Stromal cell of bone marrow (primary cell): ENCODE data around the gene PLEKHM3.
"Not testable (repeated sequence)": the region's sequence is repeated elsewhere in the genome, so short reads cannot be mapped to it uniquely, and the experiment has no call there.

ENCODE experiments used
- DNase-seq: peaks from one replicate; pipeline ENCODE4 v3.0.0-alpha.2; 2012; ENCODE audit warnings: low read depth

Gene PLEKHM3

GRCh38 chr2:207825045-207825954, 200.0 kb downstream of the PLEKHM3 start:
- no peak for DNase-seq

GRCh38 chr2:207823865-207824264, 201.5 kb downstream of the PLEKHM3 start:
- DNase-seq, result no peak

GRCh38 chr2:207819839-207820784, 205.2 kb downstream of the PLEKHM3 start:
- no peak for DNase-seq

- DNase-seq, result no peak
Measured at GRCh38 chr2:207819021-207819797, 206.1 kb downstream of the PLEKHM3 start.

GRCh38 chr2:207816546-207816945, 208.8 kb downstream of the PLEKHM3 start:
- DNase-seq, result no peak

GRCh38 chr2:207815254-207815653, 210.1 kb downstream of the PLEKHM3 start:
- DNase-seq, result no peak

- no peak for DNase-seq
Measured at GRCh38 chr2:207813942-207814341, 211.4 kb downstream of the PLEKHM3 start.

- no peak for DNase-seq
Measured at GRCh38 chr2:207813221-207813916, 212.0 kb downstream of the PLEKHM3 start.

GRCh38 chr2:207812726-207813080, 212.6 kb downstream of the PLEKHM3 start:
- no peak for DNase-seq

GRCh38 chr2:207812058-207812725, 213.1 kb downstream of the PLEKHM3 start:
- DNase-seq, result no peak

- not testable (repeated sequence) for DNase-seq
Measured at GRCh38 chr2:207811658-207812057, 213.7 kb downstream of the PLEKHM3 start.

GRCh38 chr2:207810200-207810788, 215.0 kb downstream of the PLEKHM3 start:
- no peak for DNase-seq

GRCh38 chr2:207808119-207808518, 217.2 kb downstream of the PLEKHM3 start:
- DNase-seq, result no peak

GRCh38 chr2:207807516-207807915, 217.8 kb downstream of the PLEKHM3 start:
- DNase-seq, result no peak

- no peak for DNase-seq
Measured at GRCh38 chr2:207805566-207806226, 219.6 kb downstream of the PLEKHM3 start.

- DNase-seq, result no peak
Measured at GRCh38 chr2:207802650-207803049, 222.7 kb downstream of the PLEKHM3 start.

- DNase-seq, result no peak
Measured at GRCh38 chr2:207801259-207801658, 224.1 kb downstream of the PLEKHM3 start.

GRCh38 chr2:207796585-207797350, 228.6 kb downstream of the PLEKHM3 start:
- DNase-seq, result no peak

GRCh38 chr2:207792244-207792785, 233.0 kb downstream of the PLEKHM3 start:
- DNase-seq, result no peak
